K562 (cell line): ENCODE data around the gene USP1. TPM values are rescaled to one million over a fixed set of nuclear protein-coding genes. Genes with fewer than 3 reads are reported as not detected.

Experiments
- CEBPB ChIP-seq: fragments of 450-650 bp; IDR thresholded peaks from 2 replicates; pipeline ENCODE4 v1.6.1; 2016; ENCODE audit warnings: missing genetic modification characterization, missing compliant biosample characterization
- FOXP1 ChIP-seq: sonication (generic); formaldehyde crosslinking; IDR thresholded peaks from 2 replicates; pipeline ENCODE4 v1.8.0; 2022; ENCODE audit warnings: mild to moderate bottlenecking, missing genetic modification reagents
- MYBL2 ChIP-seq, 2 experiments: fragments of 450-650 bp in 1 of 2; sonication (generic) in 1 of 2; formaldehyde crosslinking in 1 of 2; IDR thresholded peaks; 2 replicates each; pipeline versions ENCODE4 v1.6.1 to v1.8.1; 2017 to 2022; ENCODE audit warnings: borderline replicate concordance in 1 of 2, inconsistent platforms in 1 of 2, low read depth in 1 of 2, mild to moderate bottlenecking in 1 of 2, missing genetic modification reagents in 1 of 2, moderate library complexity in 1 of 2
- PHF8 ChIP-seq: fragments of 200-600 bp; sonication (generic); IDR thresholded peaks from 2 replicates; pipeline ENCODE4 v1.6.1; 2012; ENCODE audit warnings: mixed run types, mild to moderate bottlenecking, inconsistent platforms, low read length, moderate library complexity, borderline replicate concordance
- POLR2A ChIP-seq: fragments of 450-650 bp; conservative IDR thresholded peaks from 2 replicates; pipeline ENCODE4 v1.6.1; 2016
- SMAD1 ChIP-seq: fragments of 150-350 bp; IDR thresholded peaks from 2 replicates; pipeline ENCODE4 v1.6.1; 2014; ENCODE audit warnings: low read length, low read depth; ENCODE audit not compliant: partially characterized antibody
- SMARCA4 ChIP-seq: fragments of 450-650 bp; IDR thresholded peaks from 2 replicates; pipeline ENCODE4 v1.6.1; 2016
- SMC3 ChIP-seq: conservative IDR thresholded peaks from 2 replicates; pipeline ENCODE4 v1.6.1; 2011; ENCODE audit warnings: low read depth, low read length, improper control_type of control experiment; ENCODE audit not compliant: insufficient read depth
- TEAD1 ChIP-seq, 2 experiments: fragments of 450-650 bp in 1 of 2; sonication (generic) in 1 of 2; formaldehyde crosslinking; IDR thresholded peaks; 2 replicates each; pipeline versions ENCODE4 v1.4.0 to v1.8.0; 2020 to 2022; ENCODE audit warnings: mild to moderate bottlenecking in 2 of 2, missing genetic modification reagents in 1 of 2
- ZNF583 ChIP-seq: fragments of 250-450 bp; sonication (Bioruptor Pico); IDR thresholded peaks from 2 replicates; pipeline ENCODE4 v1.4.0; 2020
- polyA plus RNA-seq, 8 experiments: library from polyadenylated mRNA; depleted of rRNA in 4 of 8; stranded (reverse) in 5 of 8; unstranded in 3 of 8; fragments of >200 nt; fragmentation: Nextera tagmentation in 2 of 8; fragmentation: Illumina TruSeq in 1 of 8; extraction: Ambion mirVana in 2 of 8; extraction: Trizol in 1 of 8; gene quantifications; 2 replicates each; pipeline versions ENCODE4 v1.2.1 to v1.2.3, GENCODE V29; 2011 to 2014; ENCODE audit warnings: inconsistent platforms in 1 of 8, missing spikeins in 1 of 8
- total RNA-seq, 7 experiments: library from RNA; depleted of rRNA in 6 of 7; stranded (reverse); fragments of >200 nt in 6 of 7; fragmentation: Illumina TruSeq in 2 of 7; extraction: Trizol in 2 of 7; gene quantifications; 2 replicates each; pipeline versions ENCODE4 v1.2.1 to v1.2.3, GENCODE V29; 2011 to 2021; ENCODE audit warnings: low replicate concordance in 1 of 7
- TF ChIP-seq, protein P1 (sequence below): fragments of 200-800 bp; sonication (Bioruptor generic); IDR thresholded peaks from 2 replicates; pipeline ENCODE4 v1.6.1; 2017; ENCODE audit warnings: missing genetic modification characterization, missing compliant biosample characterization
- TF ChIP-seq, protein P2 (sequence below): fragments of 450-650 bp; IDR thresholded peaks from 2 replicates; pipeline ENCODE4 v1.6.1; 2016; ENCODE audit warnings: missing biosample characterization, missing genetic modification characterization
- TF ChIP-seq, protein P3 (sequence below): sonication (generic); formaldehyde crosslinking; IDR thresholded peaks from 2 replicates; pipeline ENCODE4 v1.8.1; 2022; ENCODE audit warnings: missing genetic modification reagents
- TF ChIP-seq, protein P4 (sequence below): fragments of 450-650 bp; formaldehyde crosslinking; IDR thresholded peaks from 2 replicates; pipeline ENCODE4 v1.4.0; 2020; ENCODE audit warnings: mild to moderate bottlenecking
- TF ChIP-seq, protein P5 (sequence below): fragments of 250-450 bp; sonication (Bioruptor Pico); IDR thresholded peaks from 2 replicates; pipeline ENCODE4 v1.8.0; 2022; ENCODE audit warnings: inconsistent platforms

USP1 gene
- total and polyA plus RNA-seq, 9 of the 15 experiments (the other 6 are each of a cell fraction or from before 2014, with no cell fraction given) = 27.3 to 87.9 (median 51.7) TPM

DNA sequence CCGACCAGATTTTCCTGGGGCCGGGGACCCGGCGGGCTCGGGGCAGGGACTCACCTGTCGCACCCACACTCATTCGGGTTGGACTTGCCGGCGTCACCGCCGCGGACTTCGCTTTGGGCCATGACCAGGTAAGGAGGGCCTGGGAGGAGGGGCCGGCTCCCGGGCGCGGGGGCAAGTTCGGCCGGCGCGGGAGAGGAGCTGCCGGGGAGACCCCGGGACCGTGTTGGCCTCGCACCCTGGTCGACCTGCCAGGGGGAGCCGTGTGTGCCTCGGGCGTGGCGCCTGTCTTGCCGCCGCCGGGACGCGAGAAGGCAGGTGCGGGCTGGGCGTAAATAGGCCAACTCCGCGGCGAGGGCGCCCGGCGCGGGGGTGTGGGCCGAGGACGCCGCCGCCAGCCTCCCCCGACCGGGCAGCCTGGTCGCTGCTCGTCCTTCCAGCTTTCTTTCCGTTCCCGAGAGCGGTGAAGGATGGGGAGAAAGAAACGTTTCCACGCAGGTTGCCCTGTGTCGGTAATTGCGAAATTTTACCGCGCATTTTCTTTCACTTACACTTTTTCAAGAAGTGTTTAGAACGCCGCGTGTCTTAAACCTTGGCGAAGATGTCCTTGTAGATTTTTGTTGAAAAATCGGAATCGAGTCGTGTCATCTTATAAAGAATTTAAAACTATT, 558 bp downstream of the USP1 start (continued):
- TF ChIP-seq, protein P1, sequence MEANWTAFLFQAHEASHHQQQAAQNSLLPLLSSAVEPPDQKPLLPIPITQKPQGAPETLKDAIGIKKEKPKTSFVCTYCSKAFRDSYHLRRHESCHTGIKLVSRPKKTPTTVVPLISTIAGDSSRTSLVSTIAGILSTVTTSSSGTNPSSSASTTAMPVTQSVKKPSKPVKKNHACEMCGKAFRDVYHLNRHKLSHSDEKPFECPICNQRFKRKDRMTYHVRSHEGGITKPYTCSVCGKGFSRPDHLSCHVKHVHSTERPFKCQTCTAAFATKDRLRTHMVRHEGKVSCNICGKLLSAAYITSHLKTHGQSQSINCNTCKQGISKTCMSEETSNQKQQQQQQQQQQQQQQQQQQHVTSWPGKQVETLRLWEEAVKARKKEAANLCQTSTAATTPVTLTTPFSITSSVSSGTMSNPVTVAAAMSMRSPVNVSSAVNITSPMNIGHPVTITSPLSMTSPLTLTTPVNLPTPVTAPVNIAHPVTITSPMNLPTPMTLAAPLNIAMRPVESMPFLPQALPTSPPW (CRISPR knock-in tag) = peak; percentile 50
- TF ChIP-seq, protein P2, sequence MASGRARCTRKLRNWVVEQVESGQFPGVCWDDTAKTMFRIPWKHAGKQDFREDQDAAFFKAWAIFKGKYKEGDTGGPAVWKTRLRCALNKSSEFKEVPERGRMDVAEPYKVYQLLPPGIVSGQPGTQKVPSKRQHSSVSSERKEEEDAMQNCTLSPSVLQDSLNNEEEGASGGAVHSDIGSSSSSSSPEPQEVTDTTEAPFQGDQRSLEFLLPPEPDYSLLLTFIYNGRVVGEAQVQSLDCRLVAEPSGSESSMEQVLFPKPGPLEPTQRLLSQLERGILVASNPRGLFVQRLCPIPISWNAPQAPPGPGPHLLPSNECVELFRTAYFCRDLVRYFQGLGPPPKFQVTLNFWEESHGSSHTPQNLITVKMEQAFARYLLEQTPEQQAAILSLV (tag) = no peak
- TF ChIP-seq SMARCA4 (no peak), SMAD1 (no peak), FOXP1 (peak; percentile 70; the same call in 1 of the 2 replicates), ZNF583 (no peak), PHF8 (peak; percentile 27; the same call in 1 of the 2 replicates), CEBPB (peak; percentile 82), POLR2A (0 out of 2 replicates have a peak, but pooled peaks have one; percentile 9), MYBL2 (IDR thresholded peaks at IDR 0.05; ENCODE audit: low read depth) (no peak), MYBL2 (CRISPR knock-in tag; IDR thresholded peaks at IDR 0.05; ENCODE audit: borderline replicate concordance) (0 out of 2 replicates have a peak, but pooled peaks have one; percentile 41), SMC3 (no peak), TEAD1 (CRISPR knock-in tag; IDR thresholded peaks at IDR 0.05) (peak in 1 of 2 experiments; percentile 82; a peak in 1 of 4 replicates)
- TF ChIP-seq, protein P3, sequence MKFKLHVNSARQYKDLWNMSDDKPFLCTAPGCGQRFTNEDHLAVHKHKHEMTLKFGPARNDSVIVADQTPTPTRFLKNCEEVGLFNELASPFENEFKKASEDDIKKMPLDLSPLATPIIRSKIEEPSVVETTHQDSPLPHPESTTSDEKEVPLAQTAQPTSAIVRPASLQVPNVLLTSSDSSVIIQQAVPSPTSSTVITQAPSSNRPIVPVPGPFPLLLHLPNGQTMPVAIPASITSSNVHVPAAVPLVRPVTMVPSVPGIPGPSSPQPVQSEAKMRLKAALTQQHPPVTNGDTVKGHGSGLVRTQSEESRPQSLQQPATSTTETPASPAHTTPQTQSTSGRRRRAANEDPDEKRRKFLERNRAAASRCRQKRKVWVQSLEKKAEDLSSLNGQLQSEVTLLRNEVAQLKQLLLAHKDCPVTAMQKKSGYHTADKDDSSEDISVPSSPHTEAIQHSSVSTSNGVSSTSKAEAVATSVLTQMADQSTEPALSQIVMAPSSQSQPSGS (CRISPR knock-in tag) = peak; percentile 72; the same call in 1 of the 2 replicates
- TF ChIP-seq, protein P4, sequence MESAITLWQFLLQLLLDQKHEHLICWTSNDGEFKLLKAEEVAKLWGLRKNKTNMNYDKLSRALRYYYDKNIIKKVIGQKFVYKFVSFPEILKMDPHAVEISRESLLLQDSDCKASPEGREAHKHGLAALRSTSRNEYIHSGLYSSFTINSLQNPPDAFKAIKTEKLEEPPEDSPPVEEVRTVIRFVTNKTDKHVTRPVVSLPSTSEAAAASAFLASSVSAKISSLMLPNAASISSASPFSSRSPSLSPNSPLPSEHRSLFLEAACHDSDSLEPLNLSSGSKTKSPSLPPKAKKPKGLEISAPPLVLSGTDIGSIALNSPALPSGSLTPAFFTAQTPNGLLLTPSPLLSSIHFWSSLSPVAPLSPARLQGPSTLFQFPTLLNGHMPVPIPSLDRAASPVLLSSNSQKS (CRISPR knock-in tag) = no peak
- TF ChIP-seq, protein P5, sequence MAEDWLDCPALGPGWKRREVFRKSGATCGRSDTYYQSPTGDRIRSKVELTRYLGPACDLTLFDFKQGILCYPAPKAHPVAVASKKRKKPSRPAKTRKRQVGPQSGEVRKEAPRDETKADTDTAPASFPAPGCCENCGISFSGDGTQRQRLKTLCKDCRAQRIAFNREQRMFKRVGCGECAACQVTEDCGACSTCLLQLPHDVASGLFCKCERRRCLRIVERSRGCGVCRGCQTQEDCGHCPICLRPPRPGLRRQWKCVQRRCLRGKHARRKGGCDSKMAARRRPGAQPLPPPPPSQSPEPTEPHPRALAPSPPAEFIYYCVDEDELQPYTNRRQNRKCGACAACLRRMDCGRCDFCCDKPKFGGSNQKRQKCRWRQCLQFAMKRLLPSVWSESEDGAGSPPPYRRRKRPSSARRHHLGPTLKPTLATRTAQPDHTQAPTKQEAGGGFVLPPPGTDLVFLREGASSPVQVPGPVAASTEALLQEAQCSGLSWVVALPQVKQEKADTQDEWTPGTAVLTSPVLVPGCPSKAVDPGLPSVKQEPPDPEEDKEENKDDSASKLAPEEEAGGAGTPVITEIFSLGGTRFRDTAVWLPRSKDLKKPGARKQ = no peak
